ENCODE results near the gene POLN.
"Not testable (repeated sequence)": the region's sequence is repeated elsewhere in the genome, so short reads cannot be mapped to it uniquely, and the experiment has no call there.

DNA sequence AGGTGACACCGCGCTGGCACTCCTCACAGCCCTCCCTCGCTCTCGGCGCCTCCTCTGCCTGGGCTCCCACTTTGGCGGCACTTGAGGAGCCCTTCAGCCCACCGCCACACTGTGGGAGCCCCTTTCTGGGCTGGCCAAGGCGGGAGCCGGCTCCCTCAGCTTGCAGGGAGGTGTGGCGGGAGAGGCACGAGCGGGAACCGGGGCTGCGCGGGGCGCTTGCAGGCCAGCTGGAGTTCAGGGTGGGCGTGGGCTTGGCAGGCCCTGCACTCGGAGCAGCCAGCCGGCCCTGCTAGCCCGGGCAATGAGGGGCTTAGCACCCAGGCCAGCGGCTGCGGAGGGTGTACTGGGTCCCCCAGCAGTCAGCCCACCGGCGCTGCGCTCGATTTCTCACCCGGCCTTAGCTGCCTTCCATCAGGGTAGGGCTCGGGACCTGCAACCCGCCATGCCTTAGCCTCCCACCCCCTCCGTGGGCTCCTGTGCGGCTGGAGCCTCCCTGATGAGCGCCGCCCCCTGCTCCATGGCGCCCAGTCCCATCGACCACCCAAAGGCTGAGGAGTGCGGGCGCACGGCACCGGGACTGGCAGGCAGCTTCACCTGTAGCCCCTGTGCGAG lies 80.7 kb downstream of the POLN start:
- TF ChIP-seq, protein P1, sequence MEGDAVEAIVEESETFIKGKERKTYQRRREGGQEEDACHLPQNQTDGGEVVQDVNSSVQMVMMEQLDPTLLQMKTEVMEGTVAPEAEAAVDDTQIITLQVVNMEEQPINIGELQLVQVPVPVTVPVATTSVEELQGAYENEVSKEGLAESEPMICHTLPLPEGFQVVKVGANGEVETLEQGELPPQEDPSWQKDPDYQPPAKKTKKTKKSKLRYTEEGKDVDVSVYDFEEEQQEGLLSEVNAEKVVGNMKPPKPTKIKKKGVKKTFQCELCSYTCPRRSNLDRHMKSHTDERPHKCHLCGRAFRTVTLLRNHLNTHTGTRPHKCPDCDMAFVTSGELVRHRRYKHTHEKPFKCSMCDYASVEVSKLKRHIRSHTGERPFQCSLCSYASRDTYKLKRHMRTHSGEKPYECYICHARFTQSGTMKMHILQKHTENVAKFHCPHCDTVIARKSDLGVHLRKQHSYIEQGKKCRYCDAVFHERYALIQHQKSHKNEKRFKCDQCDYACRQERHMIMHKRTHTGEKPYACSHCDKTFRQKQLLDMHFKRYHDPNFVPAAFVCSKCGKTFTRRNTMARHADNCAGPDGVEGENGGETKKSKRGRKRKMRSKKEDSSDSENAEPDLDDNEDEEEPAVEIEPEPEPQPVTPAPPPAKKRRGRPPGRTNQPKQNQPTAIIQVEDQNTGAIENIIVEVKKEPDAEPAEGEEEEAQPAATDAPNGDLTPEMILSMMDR (conservative IDR thresholded peaks at IDR 0.05 in 1 of 2, IDR thresholded peaks at IDR 0.05 in 1 of 2; ENCODE audit: extremely low read depth in 1 of 2, insufficient read depth in 1 of 2, low read depth in 1 of 2, low read length in 2 of 2): not testable (repeated sequence)
- TF ChIP-seq EZH2 (IDR thresholded peaks at IDR 0.05; ENCODE audit: borderline replicate concordance, low read length): not testable (repeated sequence)
